Stimulated activated CD4-positive, alpha-beta T cell treated with anti-CD3 and anti-CD28 coated beads, TNF-alpha, amount 100 ng/mL, for 4 hours (primary cell): Measurements from ENCODE around the gene RABGAP1L.
"Not testable (repeated sequence)": the region's sequence is repeated elsewhere in the genome, so short reads cannot be mapped to it uniquely, and the experiment has no call there.

Experiments used
- DNase-seq, 3 experiments: peaks; one replicate each; pipeline ENCODE4 v3.0.0-alpha.2; 2020; ENCODE audit warnings: low read depth in 3 of 3

Gene RABGAP1L

DNA sequence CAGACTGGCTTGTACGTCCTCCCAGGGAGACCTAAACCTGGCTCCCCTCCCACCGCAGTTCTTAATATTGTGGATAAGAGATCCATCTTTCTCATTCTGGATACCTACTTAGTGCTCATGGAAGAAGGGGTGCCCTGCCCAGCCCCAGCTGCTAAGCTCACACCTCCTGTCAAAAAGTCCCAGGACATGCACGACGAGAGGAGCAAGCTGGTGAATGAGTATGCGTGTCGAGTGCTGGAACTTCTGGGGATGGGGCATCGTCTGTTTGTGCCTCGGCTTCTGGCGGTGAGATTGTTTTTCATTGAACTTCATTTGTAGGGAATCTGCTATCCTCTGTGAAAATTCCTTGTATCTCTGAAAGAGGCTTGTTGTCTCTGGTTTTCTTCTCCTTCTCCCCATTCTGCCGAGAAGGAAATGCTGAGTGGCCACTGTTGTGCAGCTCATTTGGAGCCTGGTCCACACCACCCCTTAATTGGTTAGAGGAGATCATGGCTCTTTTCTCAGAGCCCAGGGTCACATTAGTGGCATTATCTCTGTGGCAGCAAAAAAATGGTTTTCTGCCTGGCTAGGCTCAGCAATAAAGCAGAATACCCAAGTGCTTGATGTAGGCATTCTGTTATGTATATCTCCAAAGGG lies 641.0 kb downstream of the RABGAP1L start:
- DNase-seq = no peak

DNA sequence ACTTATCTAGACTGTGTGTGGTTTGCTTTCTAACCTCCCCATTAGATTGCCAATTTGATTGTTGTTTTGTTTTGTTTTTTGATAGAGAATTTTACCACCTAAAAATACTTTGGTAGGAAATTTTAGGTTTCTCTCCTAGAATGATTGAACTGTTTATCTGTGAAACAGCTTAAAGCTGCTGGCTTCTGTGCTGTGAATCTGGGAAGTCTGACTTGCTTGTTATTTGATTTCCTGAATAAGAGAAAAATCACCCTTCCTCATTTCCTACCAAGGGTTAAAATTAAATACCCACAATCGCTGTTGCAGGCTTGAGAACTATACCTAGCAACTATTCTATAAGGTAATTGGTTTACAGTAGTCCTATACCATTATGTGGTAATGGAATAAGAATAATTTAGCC lies 641.6 kb downstream of the RABGAP1L start:
- DNase-seq = no peak

DNA sequence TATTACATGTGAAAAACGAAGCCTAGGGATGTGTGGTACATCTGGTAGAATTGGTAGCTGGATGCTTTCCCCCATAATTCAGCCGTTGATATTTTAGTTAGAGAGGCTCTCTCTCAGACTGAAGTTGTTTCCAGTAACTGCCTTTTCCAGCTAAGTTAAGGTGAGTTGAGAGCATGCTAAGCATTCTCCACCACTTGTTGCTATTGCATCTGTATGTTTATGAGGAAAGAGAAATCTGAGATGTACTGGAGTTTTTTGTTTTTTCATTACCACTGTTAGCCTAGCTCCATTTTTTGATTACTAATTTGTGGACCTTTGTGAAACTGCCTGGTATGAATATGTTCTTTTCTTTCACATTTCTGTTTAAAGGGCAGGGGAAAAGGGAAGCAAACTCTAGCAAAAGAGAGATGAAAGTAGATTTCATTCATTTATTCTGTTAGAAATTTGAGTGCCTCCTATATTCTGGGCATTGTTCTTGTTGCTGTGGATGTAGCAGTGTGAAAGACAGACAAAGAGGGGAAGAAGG lies 650.5 kb downstream of the RABGAP1L start:
- DNase-seq = no peak

DNA sequence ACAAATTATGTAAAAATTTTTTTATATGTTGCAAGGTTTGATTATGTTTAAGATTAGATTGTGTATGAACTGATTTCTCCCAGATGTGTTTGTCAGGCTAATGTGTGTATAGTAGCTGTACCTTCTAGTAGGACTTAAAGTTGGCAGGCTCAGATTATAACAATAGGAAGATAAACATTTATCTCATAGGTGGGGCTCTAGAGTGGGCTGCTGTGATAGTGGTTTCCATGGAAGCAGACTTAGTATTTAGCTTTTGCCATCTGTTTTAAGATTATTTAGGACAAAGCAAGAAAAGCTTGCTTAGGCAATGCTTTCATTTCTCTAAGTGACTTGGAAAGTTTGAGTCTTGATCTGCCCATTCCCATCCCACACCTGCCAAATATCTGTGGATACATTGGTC lies 652.7 kb downstream of the RABGAP1L start:
- no peak for DNase-seq

DNA sequence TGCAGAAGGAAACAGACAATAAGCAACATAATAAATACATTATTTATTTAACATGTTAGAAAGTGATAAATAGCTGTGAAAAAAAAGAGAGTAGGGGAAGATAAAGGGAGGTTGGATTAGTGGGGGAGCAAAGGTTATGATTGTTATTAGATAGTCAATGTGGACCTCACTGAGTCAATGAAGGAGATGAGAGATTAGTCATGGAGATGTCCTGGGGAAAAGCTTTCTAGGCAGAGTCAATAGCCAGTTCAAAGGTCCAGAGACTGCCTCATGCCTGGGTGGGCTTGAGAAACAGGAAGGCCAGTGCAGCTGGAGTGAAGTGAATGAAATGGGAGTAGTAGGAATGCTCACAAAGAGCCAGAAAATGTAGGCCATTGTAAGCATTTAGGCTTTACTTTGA lies 653.3 kb downstream of the RABGAP1L start:
- no peak for DNase-seq

DNA sequence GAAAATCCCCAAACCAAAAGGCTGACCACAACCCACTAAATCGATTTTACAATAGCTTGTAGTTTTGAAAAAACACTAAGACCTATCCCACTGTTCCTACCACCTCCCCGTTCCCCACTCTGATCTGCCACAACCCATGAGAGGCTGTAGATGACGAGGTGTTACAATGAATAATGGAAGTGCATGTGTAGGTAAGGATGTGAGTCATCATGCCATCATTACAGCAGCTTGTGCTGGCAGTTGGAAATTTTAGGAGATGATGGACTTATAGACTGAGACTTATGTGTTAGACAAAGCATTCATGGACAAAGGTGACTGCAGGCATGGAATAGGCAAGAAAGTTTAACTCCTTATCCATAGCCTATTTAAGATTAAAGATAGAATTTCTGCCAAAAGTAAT lies 655.7 kb downstream of the RABGAP1L start:
- DNase-seq = no peak

DNA sequence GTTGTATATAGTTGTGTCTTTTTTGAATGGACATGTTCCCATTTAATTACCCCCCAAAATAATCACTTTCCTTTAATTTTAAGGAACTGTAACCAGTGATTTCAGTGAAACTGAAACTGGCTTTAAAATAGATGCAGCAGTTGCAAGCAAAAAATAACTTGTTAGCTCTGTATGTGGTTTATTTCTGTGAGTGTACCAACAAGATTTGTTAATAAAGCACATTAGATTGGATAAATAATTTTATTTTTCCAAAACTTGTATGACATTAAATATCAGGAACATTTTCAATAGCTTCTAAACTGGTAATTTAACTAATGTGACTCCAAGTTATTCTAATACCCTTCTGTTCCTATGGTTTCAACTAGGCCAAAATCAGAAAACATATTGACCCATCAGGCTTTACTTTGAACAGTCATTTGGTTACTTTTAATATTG lies 656.2 kb downstream of the RABGAP1L start:
- no peak for DNase-seq

DNA sequence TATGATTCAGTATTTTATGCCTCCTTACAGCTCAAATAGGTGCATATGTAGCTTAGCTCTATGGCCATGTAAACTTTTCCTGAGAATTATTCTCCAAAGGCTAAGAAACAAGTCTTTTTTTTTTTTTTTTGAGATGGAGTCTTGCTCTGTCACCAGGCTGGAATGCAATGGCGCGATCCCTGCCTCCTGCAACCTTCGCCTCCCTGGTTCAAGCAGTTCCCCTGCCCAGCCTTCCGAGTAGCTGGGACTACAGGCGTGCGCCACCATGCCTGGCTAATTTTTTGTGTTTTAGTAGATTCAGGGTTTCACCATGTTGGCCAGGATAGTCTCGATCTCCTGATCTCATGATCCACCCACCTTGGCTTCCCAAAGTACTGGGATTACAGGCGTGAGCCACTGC lies 657.3 kb downstream of the RABGAP1L start:
- not testable (repeated sequence) for DNase-seq

DNA sequence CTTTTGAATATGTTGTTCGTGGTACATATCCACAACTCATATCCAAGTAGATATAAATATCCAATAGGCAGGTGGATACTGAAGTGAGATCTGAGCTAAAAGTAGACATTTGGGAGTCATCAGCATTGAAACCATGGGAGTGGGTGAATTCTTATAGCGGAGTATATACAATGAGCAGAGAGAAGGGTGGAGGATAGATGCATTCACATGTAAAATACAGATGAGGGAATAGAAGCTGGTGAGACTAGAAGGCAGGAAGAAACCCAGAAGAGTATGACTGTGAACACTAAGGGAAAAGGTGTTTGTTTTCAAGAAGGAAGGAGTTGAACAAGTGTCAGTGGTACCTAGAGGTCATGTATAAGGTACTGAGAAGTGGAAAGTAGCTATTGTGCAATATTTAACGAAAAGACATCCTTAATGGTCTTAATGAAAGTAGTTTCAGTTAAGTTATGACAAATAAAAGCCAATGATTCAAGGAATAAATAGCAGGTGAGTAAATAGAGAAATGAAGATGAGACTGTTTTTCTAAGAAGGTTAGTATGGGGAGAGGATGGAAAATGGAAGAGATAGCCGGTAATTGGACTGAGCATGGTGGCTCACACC lies 658.8 kb downstream of the RABGAP1L start:
- DNase-seq = no peak

DNA sequence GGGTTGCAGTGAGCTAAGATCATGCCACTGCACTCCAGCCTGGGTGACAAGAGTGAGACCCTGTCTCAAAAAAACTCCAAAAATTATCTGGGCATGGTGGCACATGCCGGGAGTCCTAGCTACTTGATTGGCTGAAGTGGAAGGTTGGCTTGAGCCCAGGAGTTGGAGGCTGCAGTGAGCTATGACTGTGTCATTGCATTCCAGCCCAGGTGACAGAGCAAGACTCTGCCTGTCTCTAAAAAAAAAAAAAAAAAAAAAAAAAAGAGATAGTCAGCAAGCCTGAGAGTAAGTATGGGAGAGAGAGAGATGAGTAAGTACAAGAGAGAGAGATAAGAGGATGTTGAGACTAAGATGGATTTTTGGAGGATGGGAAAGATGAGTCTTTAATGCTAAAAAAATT lies 659.6 kb downstream of the RABGAP1L start:
- DNase-seq = no peak

DNA sequence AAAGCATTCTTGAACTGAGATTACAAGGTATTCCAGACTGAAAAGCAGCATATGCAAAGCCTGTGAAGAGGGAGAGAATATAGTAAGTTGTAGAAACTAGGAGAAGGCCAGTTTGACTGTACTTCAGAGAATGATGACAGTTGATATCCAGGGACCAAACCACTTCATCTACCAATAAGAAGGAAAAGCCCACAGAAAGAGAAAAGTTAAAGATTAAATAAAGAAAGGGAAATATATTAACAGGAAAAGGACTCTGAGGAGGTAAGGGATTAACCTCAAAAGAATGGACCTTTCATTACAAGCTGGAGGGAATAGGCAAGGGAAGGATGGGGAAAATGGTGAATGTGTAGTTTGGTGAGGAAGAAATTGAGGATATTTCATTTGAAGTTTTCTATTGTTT lies 660.3 kb downstream of the RABGAP1L start:
- DNase-seq = no peak

DNA sequence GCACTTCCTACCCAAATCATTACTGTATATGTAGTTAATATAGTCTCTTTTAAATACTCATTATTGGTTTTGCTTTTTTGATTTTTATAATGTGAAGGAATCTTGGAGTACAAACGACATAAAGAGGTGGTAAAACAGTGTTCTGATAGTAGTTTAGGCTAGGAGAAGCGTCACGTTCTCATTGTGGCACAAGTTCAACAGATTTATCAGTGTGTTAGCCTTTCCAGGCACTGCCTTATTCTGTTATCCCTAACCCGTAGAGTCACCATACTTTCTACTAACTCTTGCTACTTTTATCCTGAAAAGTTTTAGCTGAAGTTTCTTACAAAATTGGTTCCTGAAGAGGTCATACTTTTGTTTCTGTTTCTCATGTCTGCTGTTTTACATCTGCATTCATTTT lies 665.8 kb downstream of the RABGAP1L start:
- DNase-seq = no peak

DNA sequence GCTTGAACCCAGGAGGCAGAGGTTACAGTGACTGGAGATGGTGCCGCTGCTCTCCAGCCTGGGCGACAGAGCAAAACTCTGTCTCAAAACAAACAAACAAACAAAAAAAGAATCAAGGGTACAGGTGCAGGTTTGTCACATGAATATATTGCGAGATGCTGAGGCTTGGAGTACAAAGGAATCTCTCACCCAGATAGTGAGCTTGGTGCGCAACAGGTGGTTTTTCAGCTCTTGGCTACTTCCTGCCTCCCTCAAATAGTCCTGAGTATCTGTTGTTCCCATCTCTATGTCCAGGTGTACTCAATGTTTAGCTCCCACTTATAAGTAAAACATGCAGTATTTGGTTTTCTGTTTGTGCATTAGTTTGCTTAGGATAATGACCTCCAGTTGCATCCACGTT lies 666.5 kb downstream of the RABGAP1L start:
- DNase-seq = no peak

DNA sequence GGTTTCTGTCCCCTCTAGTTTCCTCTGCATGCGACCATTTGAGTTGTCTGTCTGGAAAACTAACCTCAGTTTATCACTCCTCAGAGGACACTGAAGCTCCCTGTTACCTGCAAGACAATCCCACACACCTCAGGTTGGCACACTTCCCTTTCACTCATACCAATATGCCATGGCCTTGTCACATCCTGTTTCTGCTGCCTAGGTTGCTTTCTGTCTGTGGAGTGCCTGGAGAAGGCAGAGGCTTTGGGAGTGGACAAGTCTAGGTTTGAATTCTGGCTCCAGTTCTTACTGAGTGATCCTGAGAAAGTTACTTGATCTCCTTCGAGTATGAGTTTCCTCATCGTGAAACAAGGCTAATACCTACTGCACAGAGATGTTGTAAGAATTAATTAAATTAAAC lies 668.9 kb downstream of the RABGAP1L start:
- DNase-seq = no peak

DNA sequence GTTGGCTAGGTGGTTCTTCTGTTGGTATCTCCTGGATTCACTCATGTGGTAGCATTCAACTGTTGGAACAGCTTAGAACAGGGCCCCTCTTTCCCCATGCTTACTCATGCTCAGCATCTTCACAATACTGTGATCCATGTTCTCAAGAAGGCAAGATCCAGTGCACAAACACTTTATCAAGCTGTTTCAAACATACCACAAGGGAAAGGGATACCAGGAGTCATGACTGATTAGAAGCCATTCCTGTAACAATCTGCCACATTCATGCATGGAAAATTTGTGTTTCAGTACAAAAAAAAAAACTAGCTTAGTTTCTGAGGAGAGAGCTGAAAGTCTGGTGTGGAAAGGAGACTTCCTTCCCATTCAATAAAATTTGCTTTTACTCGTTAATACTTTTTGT lies 670.7 kb downstream of the RABGAP1L start:
- DNase-seq = no peak

DNA sequence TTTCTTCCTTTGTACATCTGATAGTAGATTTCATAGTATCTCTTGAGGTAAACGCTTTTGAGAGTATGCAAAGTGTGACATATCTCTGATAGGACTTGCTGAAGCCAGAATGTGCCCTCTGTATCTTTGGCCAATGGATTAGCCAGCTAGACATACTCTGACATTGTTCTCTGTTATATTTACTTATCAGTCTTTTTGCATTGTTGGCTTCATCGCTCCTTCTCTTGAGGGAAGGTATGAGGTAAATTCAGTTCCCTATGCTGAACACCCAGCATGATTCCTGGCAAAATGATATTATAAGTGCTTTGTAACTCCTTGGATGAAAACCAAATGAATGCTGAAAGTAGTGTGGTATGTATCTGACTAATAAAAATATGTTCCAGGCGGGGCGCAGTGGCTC lies 677.2 kb downstream of the RABGAP1L start:
- no peak for DNase-seq

DNA sequence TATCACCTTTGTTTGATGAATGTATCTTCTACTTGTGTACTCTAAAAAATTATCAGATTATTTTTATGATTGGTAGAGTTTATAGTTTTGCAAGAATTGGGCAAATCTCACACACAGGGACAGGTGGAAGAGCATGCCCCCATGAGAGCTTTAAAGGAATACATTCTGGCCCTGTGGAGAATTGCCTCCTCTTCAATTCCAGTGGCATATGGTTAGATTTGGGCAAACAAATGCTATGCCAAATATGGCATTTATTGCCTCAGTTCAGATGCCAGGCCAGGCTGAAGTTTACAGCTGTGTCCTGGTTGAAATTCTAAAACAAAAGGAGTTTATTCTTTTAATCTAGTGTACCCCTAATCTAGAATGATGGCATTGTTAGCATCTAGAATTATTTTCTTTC lies 678.1 kb downstream of the RABGAP1L start:
- no peak for DNase-seq

DNA sequence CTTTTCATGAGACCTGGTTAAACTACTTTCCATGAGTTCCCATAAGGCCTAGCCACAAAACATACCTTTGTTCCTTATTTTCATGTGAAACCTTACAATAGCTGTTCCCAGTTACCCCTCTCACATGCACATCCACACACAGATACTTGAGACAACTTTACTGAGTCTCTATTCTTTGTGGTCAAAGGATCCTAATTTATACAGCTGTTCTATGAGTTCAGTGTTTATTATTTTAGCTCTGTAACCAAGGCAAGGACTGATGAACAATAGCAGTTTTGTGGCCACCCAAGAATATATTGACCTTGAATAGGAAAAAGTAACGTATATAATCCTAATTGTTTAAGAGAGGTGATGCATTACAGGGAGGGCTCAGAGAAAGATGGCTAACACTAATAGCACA lies 679.9 kb downstream of the RABGAP1L start:
- DNase-seq = no peak

DNA sequence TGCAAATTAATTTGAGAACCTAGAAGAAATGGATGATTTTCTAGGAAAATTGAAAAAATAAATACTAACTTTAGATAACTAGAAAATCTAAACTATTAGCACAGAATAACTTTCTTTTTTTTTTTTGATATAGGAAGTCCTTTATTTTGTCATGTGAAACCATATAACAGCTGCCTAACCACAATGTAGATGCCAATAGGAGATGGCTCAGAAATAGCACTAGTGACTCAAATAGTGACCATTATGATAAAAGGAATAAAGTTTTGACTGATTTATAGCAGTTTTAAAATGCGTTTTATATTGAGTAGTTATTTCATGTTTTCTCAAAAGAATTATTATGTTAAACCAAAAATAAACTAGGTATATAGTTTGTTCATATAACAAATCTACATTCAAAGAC lies 682.4 kb downstream of the RABGAP1L start:
- no peak for DNase-seq

DNA sequence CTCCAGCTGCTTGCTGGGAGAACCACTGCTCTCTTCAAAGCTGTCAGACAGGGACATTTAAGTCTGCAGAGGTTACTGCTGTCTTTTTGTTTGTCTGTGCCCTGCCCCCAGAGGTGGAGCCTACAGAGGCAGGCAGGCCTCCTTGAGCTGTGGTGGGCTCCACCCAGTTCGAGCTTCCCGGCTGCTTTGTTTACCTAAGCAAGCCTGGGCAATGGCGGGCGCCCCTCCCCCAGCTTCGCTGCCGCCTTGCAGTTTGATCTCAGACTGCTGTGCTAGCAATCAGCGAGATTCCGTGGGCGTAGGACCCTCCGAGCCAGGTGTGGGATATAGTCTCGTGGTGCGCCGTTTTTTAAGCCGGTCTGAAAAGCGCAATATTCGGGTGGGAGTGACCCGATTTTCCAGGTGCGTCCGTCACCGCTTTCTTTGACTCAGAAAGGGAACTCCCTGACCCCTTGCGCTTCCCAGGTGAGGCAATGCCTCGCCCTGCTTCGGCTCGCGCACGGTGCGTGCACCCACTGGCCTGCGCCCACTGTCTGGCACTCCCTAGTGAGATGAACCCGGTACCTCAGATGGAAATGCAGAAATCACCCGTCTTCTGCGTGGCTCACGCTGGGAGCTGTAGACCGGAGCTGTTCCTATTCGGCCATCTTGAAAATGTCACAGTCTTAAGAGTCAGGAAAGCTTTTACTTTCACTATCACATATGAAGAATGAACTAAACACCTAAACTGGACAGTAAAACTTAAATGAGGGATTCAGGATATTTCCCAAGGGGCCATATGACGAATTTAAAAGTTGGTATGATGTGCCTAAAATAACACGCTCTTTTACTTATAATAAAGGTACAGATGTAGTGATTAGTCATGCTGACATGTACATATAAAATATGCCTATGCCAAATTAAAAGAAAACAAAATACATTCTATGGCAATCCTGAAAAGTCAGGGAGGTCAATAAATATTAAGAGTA lies 689.6 kb downstream of the RABGAP1L start:
- not testable (repeated sequence) for DNase-seq

DNA sequence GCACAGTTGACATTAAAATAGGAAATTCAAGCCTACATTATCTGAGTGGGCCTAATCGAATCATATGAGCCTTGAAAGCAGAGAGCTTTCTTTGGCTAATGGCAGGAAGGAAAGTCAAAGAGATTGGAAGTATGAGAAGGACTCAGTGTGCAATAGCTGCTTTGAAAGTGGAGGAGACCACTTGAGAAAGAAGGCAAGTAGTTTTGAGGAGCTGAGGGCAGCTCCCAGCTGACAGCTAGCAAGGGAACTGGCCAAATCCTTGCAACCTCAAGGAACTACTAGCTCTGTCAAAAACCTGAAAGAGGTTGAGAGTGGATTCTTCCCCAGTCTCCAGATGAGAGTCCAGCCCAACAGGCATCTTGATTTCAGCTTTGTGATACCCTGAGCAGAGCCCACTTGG lies 691.4 kb downstream of the RABGAP1L start:
- DNase-seq = no peak

DNA sequence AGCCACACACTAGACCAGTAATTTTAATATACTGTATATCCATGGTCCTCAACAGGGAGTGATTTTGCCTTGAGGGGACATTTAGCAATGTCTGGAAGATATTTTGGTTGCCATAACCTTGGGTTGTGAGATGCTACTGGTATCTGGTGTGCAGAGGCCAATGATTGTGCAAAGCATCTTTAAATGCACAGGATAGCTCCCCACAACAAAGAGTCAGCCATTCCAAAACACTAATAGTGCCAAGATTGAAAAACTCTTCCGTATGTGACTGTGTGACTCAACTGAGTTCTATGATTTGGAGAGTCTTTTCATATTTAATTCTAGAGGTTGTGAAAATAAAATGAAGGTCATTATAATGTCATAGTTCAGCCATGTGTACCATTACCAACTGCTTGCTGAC lies 699.0 kb downstream of the RABGAP1L start:
- no peak for DNase-seq

DNA sequence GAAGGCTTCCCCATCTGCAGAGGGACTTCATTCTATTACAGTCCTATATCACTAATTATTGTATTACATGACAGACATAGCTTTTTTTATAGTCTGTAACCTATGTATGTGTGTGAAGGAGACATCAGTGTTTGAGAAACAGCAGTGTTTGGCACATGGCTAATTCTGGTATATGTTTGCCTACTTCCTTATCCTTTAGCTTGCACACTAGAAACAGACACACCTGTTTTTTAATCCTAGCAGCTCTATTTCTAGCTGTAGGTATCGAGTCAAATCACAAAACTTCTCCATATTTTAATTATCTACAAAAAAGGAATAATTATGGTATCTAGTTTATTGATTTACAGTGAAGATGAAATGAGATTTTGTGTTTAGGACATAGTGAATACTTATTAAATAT lies 711.0 kb downstream of the RABGAP1L start:
- no peak for DNase-seq
